ENCODE results near the gene ZSWIM1.

DNA sequence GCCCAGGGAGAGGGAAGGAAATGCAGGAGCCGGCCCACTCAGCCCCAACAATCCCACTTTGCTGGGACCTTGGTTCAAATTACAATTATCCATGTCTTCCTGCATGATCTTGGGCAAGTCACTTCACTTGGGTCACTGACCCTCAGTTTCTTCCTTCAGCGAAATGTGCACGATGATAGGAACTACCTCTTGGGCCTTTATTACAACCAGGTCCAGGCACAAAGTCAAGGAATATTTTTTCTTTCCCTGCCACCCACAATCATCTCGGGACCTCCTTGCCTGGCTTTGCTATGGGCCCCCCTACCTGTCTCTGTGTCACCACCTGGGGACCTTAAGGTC, 31.3 kb downstream of the ZSWIM1 start:
- TF ChIP-seq CTCF (IDR thresholded peaks at IDR 0.05 in 2 of 3, conservative IDR thresholded peaks at IDR 0.05 in 1 of 3; ENCODE audit: borderline replicate concordance in 1 of 3, insufficient read depth in 1 of 3, low read depth in 2 of 3, low read length in 2 of 3), result no peak
- no peak for TF ChIP-seq EZH2phosphoT487 (IDR thresholded peaks at IDR 0.05; ENCODE audit: borderline replicate concordance)
- TF ChIP-seq, protein P1, sequence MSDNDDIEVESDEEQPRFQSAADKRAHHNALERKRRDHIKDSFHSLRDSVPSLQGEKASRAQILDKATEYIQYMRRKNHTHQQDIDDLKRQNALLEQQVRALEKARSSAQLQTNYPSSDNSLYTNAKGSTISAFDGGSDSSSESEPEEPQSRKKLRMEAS (IDR thresholded peaks at IDR 0.05), result no peak
- TF ChIP-seq SP1 (IDR thresholded peaks at IDR 0.05; ENCODE audit: low read depth), result no peak
- TF ChIP-seq TCF7L2 (IDR thresholded peaks at IDR 0.05; ENCODE audit: borderline replicate concordance, extremely low read depth, insufficient read depth, insufficient read length), result no peak
- no peak for TF ChIP-seq YY1 (IDR thresholded peaks at IDR 0.05; ENCODE audit: extremely low read depth, insufficient replicate concordance, low read depth, low read length)
- no peak for TF ChIP-seq EZH2 (IDR thresholded peaks at IDR 0.05)

All from HCT116 (cell line).